Brain microvascular endothelial cell (primary cell): ENCODE results near the gene IMPDH1.

Source experiments
- DNase-seq: peaks from one replicate; pipeline ENCODE4 v3.0.0-alpha.2; 2020
- H3K27ac ChIP-seq: fragments of 250-450 bp; sonication (Bioruptor Pico); 2 replicates; pipeline ENCODE4 v1.5.1; 2020; ENCODE audit warnings: mild to moderate bottlenecking, moderate library complexity
- H3K27me3 ChIP-seq: fragments of 250-450 bp; sonication (Bioruptor Pico); replicated peaks from 2 replicates; pipeline ENCODE4 v1.5.1; 2020; ENCODE audit warnings: mild to moderate bottlenecking
- H3K36me3 ChIP-seq: fragments of 250-450 bp; sonication (Bioruptor Pico); replicated peaks from 2 replicates; pipeline ENCODE4 v1.5.1; 2020; ENCODE audit warnings: mild to moderate bottlenecking
- H3K4me3 ChIP-seq: 2 replicates; pipeline ENCODE4 v1.5.1; 2011; ENCODE audit warnings: low read depth, mild to moderate bottlenecking, control low read depth, low read length, moderate library complexity
- CTCF ChIP-seq: IDR thresholded peaks from 2 replicates; pipeline ENCODE4 v1.5.1; 2011; ENCODE audit warnings: low read depth, mild to moderate bottlenecking, moderate library complexity, low read length, control low read depth, inconsistent platforms; ENCODE audit errors: missing control alignments
- in situ Hi-C: cut with HindIII; loops from 2 replicates; pipeline ENCODE4 v1.10.0; 2017; ENCODE audit warnings: low sequenced_read_pairs, low pct_ligation_motif_present

The IMPDH1 gene

GRCh38 chr7:128400566-128400965 is 9.2 kb downstream of the IMPDH1 start:
- no peak for TF ChIP-seq CTCF
- in situ Hi-C loops: no loop called here
- peaks cover 41% of the 10 kb centered on the region for H3K36me3 ChIP-seq
- no peak overlapping the region for H3K4me3 ChIP-seq
- no peak overlapping the region for H3K27ac ChIP-seq
- no peaks in the 10 kb centered on the region for H3K27me3 ChIP-seq
- no peak for DNase-seq

GRCh38 chr7:128399991-128400390 is 9.8 kb downstream of the IMPDH1 start:
- DNase-seq: no peak
- H3K4me3 ChIP-seq: no peak overlapping the region
- TF ChIP-seq CTCF: no peak
- no peak overlapping the region for H3K27ac ChIP-seq
- in situ Hi-C loops: no loop called here
- no peaks in the 10 kb centered on the region for H3K27me3 ChIP-seq
- H3K36me3 ChIP-seq: peaks cover 44% of the 10 kb centered on the region

GRCh38 chr7:128398841-128399135 is 11.0 kb downstream of the IMPDH1 start:
- TF ChIP-seq CTCF: no peak
- no peaks in the 10 kb centered on the region for H3K27me3 ChIP-seq
- no peak for DNase-seq
- H3K36me3 ChIP-seq: peaks cover 53% of the 10 kb centered on the region
- no peak overlapping the region for H3K4me3 ChIP-seq
- in situ Hi-C loops: no loop called here
- H3K27ac ChIP-seq: no peak overlapping the region

- in situ Hi-C loops: no loop called here
- TF ChIP-seq CTCF: peak; percentile 97
- H3K27me3 ChIP-seq: no peaks in the 10 kb centered on the region
- no peak overlapping the region for H3K27ac ChIP-seq
- H3K36me3 ChIP-seq: peaks cover 55% of the 10 kb centered on the region
- DNase-seq: peak; percentile 32
- H3K4me3 ChIP-seq: no peak overlapping the region
Measured at GRCh38 chr7:128398016-128398840, 11.6 kb downstream of the IMPDH1 start.

- Histone ChIP-seq H3K27ac (no peak overlapping the region), H3K27me3 (no peaks in the 10 kb centered on the region), H3K4me3 (no peak overlapping the region), H3K36me3 (peaks cover 67% of the 10 kb centered on the region)
- no peak for DNase-seq
- in situ Hi-C loops: no loop called here
- TF ChIP-seq CTCF: no peak
Measured at GRCh38 chr7:128396357-128396756, 13.4 kb downstream of the IMPDH1 start.

GRCh38 chr7:128395748-128396147 is 14.0 kb downstream of the IMPDH1 start:
- no peaks in the 10 kb centered on the region for H3K27me3 ChIP-seq
- no peak overlapping the region for H3K4me3 ChIP-seq
- in situ Hi-C loops: no loop called here
- H3K27ac ChIP-seq: no peak overlapping the region
- peak; percentile 41 for TF ChIP-seq CTCF
- peaks cover 61% of the 10 kb centered on the region for H3K36me3 ChIP-seq
- no peak for DNase-seq
